HUES48 (cell line): ENCODE data around the gene HIPK3.
A peak's percentile ranks its signal among the peaks of the same experiment; 100 is the strongest.
"Not testable (repeated sequence)": the region's sequence is repeated elsewhere in the genome, so short reads cannot be mapped to it uniquely, and the experiment has no call there.

Experiments
- H3K27ac ChIP-seq: one replicate; pipeline ENCODE4 v1.7.0; 2013; ENCODE audit warnings: low read depth, low read length, inconsistent platforms
- H3K27me3 ChIP-seq: 2 replicates; pipeline ENCODE4 v1.6.1; 2013; ENCODE audit warnings: mild to moderate bottlenecking, low read length; ENCODE audit not compliant: control insufficient read depth, insufficient read depth
- H3K36me3 ChIP-seq: 2 replicates; pipeline ENCODE4 v1.6.1; 2013; ENCODE audit warnings: low read length; ENCODE audit not compliant: control insufficient read depth, insufficient read depth
- H3K4me1 ChIP-seq: 2 replicates; pipeline ENCODE4 v1.6.1; 2013; ENCODE audit warnings: mild to moderate bottlenecking, low read length; ENCODE audit not compliant: control insufficient read depth, insufficient read depth
- H3K4me3 ChIP-seq: 2 replicates; pipeline ENCODE4 v1.5.1; 2013; ENCODE audit warnings: mild to moderate bottlenecking, low read depth, low read length
- H3K9ac ChIP-seq: 2 replicates; pipeline ENCODE4 v1.6.1; 2013; ENCODE audit warnings: mild to moderate bottlenecking, low read depth, low read length, moderate library complexity
- H3K9me3 ChIP-seq: 2 replicates; pipeline ENCODE4 v1.6.1; 2013; ENCODE audit warnings: low read length; ENCODE audit not compliant: control insufficient read depth, insufficient read depth

Gene HIPK3

GRCh38 chr11:33234397-33235190, 22.6 kb upstream of the HIPK3 start:
- Histone ChIP-seq H3K27ac (no peak overlapping the region), H3K9ac (no peak overlapping the region)

DNA sequence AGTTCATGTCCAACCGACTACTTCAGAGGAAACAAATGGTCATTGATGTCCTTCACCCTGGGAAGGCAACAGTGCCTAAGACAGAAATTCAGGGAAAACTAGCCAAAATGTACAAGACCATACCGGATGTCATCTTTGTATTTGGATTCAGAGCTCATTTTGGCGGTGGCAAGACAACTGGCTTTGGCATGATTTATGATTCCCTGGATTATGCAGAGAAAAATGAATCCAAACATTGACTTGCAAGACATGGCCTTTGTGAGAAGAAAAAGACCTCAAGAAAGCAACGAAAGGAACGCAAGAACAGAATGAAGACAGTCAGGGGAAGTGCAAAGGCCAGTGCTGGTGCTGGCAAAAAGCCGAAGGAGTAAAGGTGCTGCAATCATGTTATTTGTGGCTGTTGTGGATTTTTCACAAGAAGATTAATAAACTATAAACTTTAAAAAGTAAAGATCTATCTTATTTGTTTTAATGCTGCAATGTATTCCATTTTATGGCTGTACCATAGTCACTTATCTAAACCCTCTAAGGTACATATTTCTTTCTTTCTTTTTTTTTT, 20.1 kb upstream of the HIPK3 start:
- no peak overlapping the region for H3K4me3 ChIP-seq
- H3K4me1 ChIP-seq, result no peaks in the 10 kb centered on the region
- no peaks in the 10 kb centered on the region; the same call in 1 of the 2 replicates for H3K9me3 ChIP-seq
- H3K27ac ChIP-seq, result no peak overlapping the region
- H3K9ac ChIP-seq, result no peak overlapping the region
- H3K36me3 ChIP-seq, result no peaks in the 10 kb centered on the region
- H3K27me3 ChIP-seq, result no peaks in the 10 kb centered on the region

More at GRCh38 chr11:33234397-33235190, 22.6 kb upstream of the HIPK3 start:
- Histone ChIP-seq H3K27me3 (no peaks in the 10 kb centered on the region), H3K4me3 (no peak overlapping the region), H3K9me3 (no peaks in the 10 kb centered on the region), H3K36me3 (no peaks in the 10 kb centered on the region), H3K4me1 (no peaks in the 10 kb centered on the region)

DNA sequence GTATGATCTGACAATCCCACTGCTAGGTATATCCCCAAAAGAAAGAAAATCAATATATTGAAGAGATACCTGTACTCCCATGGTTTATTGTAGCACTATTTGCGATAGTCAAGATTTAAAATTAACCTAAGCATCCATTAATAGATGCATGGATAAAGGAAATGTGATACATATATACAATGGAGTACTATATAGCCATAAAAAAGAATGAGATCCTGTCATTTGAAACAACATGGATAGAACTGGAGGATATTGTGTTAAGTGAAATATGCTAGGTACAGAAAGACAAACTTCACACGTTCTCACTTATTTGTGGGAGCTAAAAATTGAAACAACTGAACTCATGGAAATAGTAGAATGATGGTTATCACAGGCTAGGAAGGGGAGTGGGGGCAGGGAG, 14.6 kb upstream of the HIPK3 start:
- Histone ChIP-seq H3K36me3 (no peaks in the 10 kb centered on the region), H3K9ac (no peak overlapping the region)

GRCh38 chr11:33243654-33244053, 13.5 kb upstream of the HIPK3 start:
- not testable (repeated sequence) for H3K4me1 ChIP-seq

More for the DNA sequence above, 14.6 kb upstream of the HIPK3 start:
- Histone ChIP-seq H3K27ac (no peak overlapping the region), H3K4me3 (no peak overlapping the region), H3K27me3 (no peaks in the 10 kb centered on the region), H3K9me3 (no peaks in the 10 kb centered on the region; the same call in 1 of the 2 replicates), H3K4me1 (no peaks in the 10 kb centered on the region)

DNA sequence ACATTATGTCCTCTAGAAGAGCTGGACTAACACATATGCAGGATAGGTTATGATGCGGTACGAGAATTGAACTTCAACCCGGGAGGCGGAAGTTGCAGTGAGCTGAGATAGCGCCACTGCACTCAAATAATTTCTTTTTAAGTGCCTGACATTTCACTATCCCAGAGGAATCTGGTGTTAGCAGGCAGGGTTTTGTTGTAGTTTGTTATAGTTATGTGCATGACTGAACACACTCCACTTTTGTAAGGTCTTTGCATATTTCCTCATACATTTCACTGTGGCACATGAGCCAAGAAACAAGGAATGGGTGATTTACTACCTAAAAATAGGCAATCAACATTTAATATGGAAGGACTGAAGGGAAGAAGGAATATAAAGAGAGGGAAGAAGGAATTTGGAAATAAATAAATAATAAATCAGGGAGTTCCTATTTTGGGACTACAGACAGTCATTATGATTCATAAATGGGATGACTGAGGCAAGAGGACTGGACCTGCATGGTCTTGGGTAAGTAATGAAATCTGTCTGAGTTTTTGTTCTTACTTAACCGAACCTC, 8.7 kb upstream of the HIPK3 start:
- Histone ChIP-seq H3K27ac (no peak overlapping the region), H3K4me1 (no peaks in the 10 kb centered on the region), H3K4me3 (no peak overlapping the region), H3K36me3 (no peaks in the 10 kb centered on the region), H3K9ac (no peak overlapping the region), H3K27me3 (no peaks in the 10 kb centered on the region), H3K9me3 (no peaks in the 10 kb centered on the region)

More at GRCh38 chr11:33243654-33244053, 13.5 kb upstream of the HIPK3 start:
- H3K27ac ChIP-seq, H3K36me3 ChIP-seq, H3K9ac ChIP-seq, H3K9me3 ChIP-seq, H3K27me3 ChIP-seq, H3K4me3 ChIP-seq: not testable (repeated sequence)

DNA sequence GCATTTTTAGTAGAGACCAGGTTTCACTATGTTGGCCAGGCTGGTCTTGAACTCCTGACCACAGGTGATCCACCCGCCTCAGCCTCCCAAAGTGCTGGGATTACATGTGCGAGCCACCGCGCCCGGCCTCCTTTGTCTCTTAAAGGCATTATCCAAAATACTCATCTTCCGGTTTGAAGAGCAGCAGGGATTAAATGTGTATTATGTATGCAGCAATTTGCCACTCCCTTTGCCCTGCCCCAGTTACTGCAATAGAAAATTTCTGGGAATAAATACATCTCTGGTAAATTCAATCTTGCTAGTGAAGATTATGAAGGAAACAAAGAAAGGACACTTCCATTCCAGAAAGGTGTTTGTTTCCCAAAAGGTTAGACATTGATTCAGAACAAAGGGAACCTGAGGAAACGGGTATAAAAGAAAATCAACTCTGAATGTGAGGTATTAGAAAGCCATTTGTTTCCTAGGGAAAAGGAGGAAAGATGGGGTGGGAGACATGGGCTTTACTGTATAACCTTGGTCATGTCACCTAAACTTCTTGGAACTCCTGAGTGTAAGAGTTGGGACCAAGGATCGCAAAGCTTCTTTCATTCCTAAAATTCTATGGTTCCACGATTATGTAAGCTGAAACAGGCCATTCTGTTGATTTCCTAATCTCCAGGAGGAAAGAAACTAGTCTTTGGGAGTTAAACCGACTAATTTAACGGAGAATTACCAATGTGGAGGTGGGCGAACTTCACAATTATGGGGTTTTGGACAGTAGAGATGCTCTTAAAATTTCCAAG, 959 bp upstream of the HIPK3 start:
- Histone ChIP-seq H3K27ac (peak overlapping the region; percentile 77), H3K4me1 (peaks cover 13% of the 10 kb centered on the region), H3K36me3 (no peaks in the 10 kb centered on the region), H3K9me3 (no peaks in the 10 kb centered on the region), H3K27me3 (no peaks in the 10 kb centered on the region), H3K4me3 (peak overlapping the region; percentile 97), H3K9ac (peak overlapping the region; percentile 94; the same call in 1 of the 2 replicates)

- peaks cover 13% of the 10 kb centered on the region for H3K4me1 ChIP-seq
- no peaks in the 10 kb centered on the region for H3K36me3 ChIP-seq
- peak overlapping the region; percentile 97 for H3K4me3 ChIP-seq
These were observed 395 bp upstream of the HIPK3 start for GRCh38 chr11:33256813-33257159.

DNA sequence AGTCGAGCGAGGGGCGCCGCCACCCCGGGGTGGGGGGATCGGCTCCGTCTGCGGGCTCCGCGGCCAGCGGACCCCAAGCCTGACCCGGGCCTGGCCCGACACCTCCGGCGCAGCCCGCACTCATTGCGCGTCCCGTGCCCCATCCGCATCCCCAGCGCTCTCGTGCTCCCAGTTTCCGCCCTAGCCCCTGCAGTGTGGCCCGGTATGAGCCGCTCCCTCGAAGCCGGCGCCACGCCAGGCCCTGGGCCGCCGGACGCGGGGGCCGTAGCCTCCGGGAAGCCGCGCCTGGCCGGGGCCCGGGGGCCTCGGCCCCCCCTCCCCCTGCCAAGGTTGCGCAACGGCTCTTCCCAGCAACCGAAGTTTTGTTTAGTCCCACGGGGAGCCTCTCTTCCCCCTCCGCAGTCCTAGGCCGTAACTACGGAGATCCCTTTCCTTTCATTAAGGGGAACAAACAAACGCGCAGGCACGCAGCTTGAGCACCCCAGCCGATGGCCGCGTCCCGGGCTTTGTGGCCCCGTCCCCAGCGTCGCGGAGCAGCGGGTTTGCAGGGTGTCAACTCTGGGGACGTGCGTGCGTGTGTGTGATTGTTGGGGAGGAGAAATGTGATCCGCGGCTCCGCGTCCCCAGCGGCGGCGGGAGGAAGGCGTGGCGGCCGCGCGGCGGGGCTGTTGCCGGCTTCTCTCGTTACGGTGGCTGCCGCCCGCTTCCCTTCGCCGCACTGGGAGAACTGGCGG, 883 bp downstream of the HIPK3 start:
- peak overlapping the region; percentile 97 for H3K4me3 ChIP-seq
- H3K9ac ChIP-seq, result peak overlapping the region; percentile 94
- no peaks in the 10 kb centered on the region for H3K9me3 ChIP-seq
- H3K4me1 ChIP-seq, result peaks cover 13% of the 10 kb centered on the region
- H3K36me3 ChIP-seq, result no peaks in the 10 kb centered on the region
- peak overlapping the region; percentile 97 for H3K27ac ChIP-seq
- no peaks in the 10 kb centered on the region for H3K27me3 ChIP-seq

More at GRCh38 chr11:33256813-33257159, 395 bp upstream of the HIPK3 start:
- H3K9ac ChIP-seq, result peak overlapping the region; percentile 94
- H3K27me3 ChIP-seq, result no peaks in the 10 kb centered on the region
- no peaks in the 10 kb centered on the region for H3K9me3 ChIP-seq
- peak overlapping the region; percentile 77 for H3K27ac ChIP-seq

- Histone ChIP-seq H3K27me3 (no peaks in the 10 kb centered on the region), H3K9me3 (no peaks in the 10 kb centered on the region), H3K27ac (peak overlapping the region; percentile 97)
These were observed 1.5 kb downstream of the HIPK3 start for GRCh38 chr11:33258631-33259205.

GRCh38 chr11:33259869-33260268, 2.7 kb downstream of the HIPK3 start:
- peak overlapping the region; percentile 97; the same call in 1 of the 2 replicates for H3K4me3 ChIP-seq
- no peaks in the 10 kb centered on the region for H3K36me3 ChIP-seq
- H3K4me1 ChIP-seq, result peaks cover 18% of the 10 kb centered on the region
- no peaks in the 10 kb centered on the region for H3K9me3 ChIP-seq
- H3K9ac ChIP-seq, result no peak overlapping the region
- no peak overlapping the region for H3K27ac ChIP-seq
- H3K27me3 ChIP-seq, result no peaks in the 10 kb centered on the region

More at GRCh38 chr11:33258631-33259205, 1.5 kb downstream of the HIPK3 start:
- Histone ChIP-seq H3K4me1 (peaks cover 17% of the 10 kb centered on the region), H3K36me3 (no peaks in the 10 kb centered on the region), H3K9ac (peak overlapping the region; percentile 94), H3K4me3 (peak overlapping the region; percentile 97)
